SK-N-SH (cell line): ENCODE data around the gene NPAS3. TPM values are rescaled to one million over a fixed set of nuclear protein-coding genes. Genes with fewer than 3 reads are reported as not detected.

Source experiments
- CTCF ChIA-PET: fragments of 300-600, 350-600 bp; formaldehyde crosslinking; extraction: SDS; loops from one replicate; lab custom pipeline; 2021; lab: Yijun Ruan, JAX
- POLR2A ChIA-PET: fragments of 350-600 bp; sonication (Branson Sonifier 250); formaldehyde crosslinking; extraction: SDS; loops from one replicate; lab custom pipeline; 2020; ENCODE audit warnings: antibody characterized with exemption, inconsistent platforms; lab: Yijun Ruan, JAX
- DNase-seq: peaks from one replicate; pipeline ENCODE4 v3.0.0; 2012
- H2AFZ ChIP-seq: fragments of 200-600 bp; sonication (generic); 2 replicates; pipeline ENCODE4 v1.8.1; 2016; ENCODE audit warnings: antibody characterized with exemption, mild to moderate bottlenecking, low read depth
- H3F3A ChIP-seq: fragments of 200-600 bp; sonication (generic); replicated peaks from 2 replicates; pipeline ENCODE3; 2016; ENCODE audit warnings: antibody characterized with exemption, mild to moderate bottlenecking; ENCODE audit not compliant: insufficient read depth
- H3K27ac ChIP-seq, 2 experiments: fragments of 200-500 bp in 1 of 2; fragments of 200-600 bp in 1 of 2; sonication (Bioruptor generic) in 1 of 2; sonication (generic), shearing (Covaris generic) in 1 of 2; 2 replicates each; pipeline versions ENCODE4 v1.5.1 to v1.6.1; 2014 to 2016; ENCODE audit warnings: low read depth in 2 of 2, inconsistent platforms in 1 of 2, low read length in 1 of 2, mild to moderate bottlenecking in 1 of 2, mixed read lengths in 1 of 2
- H3K27me3 ChIP-seq: fragments of 200-600 bp; sonication (generic), shearing (Covaris generic); 2 replicates; pipeline ENCODE4 v1.6.1; 2016; ENCODE audit warnings: mixed run types; ENCODE audit not compliant: insufficient read depth
- H3K36me3 ChIP-seq, 2 experiments: fragments of 200-500 bp in 1 of 2; fragments of 200-600 bp in 1 of 2; sonication (Bioruptor generic) in 1 of 2; sonication (generic) in 1 of 2; replicated peaks in 1 of 2; 2 replicates each; pipeline versions ENCODE3 to v1.5.1; 2014 to 2016; ENCODE audit warnings: low read length in 1 of 2, mild to moderate bottlenecking in 1 of 2; ENCODE audit not compliant: insufficient read depth in 2 of 2, control insufficient read depth in 1 of 2
- H3K4me1 ChIP-seq, 2 experiments: fragments of 200-500 bp in 1 of 2; fragments of 200-600 bp in 1 of 2; sonication (Bioruptor generic) in 1 of 2; sonication (generic), shearing (Covaris generic) in 1 of 2; 2 replicates each; pipeline versions ENCODE4 v1.5.1 to v1.6.1; 2014 to 2016; ENCODE audit warnings: low read depth in 1 of 2, low read length in 1 of 2, mixed run types in 1 of 2; ENCODE audit not compliant: insufficient read depth in 2 of 2, control insufficient read depth in 1 of 2
- H3K4me2 ChIP-seq: fragments of 200-600 bp; sonication (generic), shearing (Covaris generic); 2 replicates; pipeline ENCODE4 v1.6.1; 2017; ENCODE audit warnings: mixed run types
- H3K4me3 ChIP-seq, 2 experiments: fragments of 200-500 bp in 1 of 2; fragments of 200-600 bp in 1 of 2; sonication (Bioruptor generic) in 1 of 2; sonication (generic), shearing (Covaris generic) in 1 of 2; 2 replicates each; pipeline versions ENCODE4 v1.5.1 to v1.8.1; 2014 to 2016; ENCODE audit warnings: low read depth in 2 of 2, inconsistent platforms in 1 of 2, low read length in 1 of 2, mild to moderate bottlenecking in 1 of 2, mixed read lengths in 1 of 2, moderate library complexity in 1 of 2
- H3K79me2 ChIP-seq: fragments of 200-600 bp; sonication (generic); 2 replicates; pipeline ENCODE4 v1.8.1; 2017; ENCODE audit warnings: mild to moderate bottlenecking; ENCODE audit not compliant: insufficient read depth
- H3K9ac ChIP-seq: fragments of 200-600 bp; sonication (generic); 2 replicates; pipeline ENCODE4 v1.6.1; 2017; ENCODE audit warnings: mixed run types
- H3K9me2 ChIP-seq: fragments of 200-600 bp; sonication (generic); 2 replicates; pipeline ENCODE4 v1.6.1; 2017; ENCODE audit warnings: mixed run types
- H3K9me3 ChIP-seq: fragments of 200-600 bp; sonication (generic); 2 replicates; pipeline ENCODE4 v1.6.1; 2017; ENCODE audit warnings: mixed run types, mild to moderate bottlenecking, moderate library complexity
- H4K20me1 ChIP-seq: fragments of 200-600 bp; sonication (generic); 2 replicates; pipeline ENCODE4 v1.6.1; 2017; ENCODE audit warnings: mild to moderate bottlenecking, mixed run types; ENCODE audit not compliant: insufficient read depth
- CHD2 ChIP-seq: fragments of 150-350 bp; IDR thresholded peaks from 2 replicates; pipeline ENCODE4 v1.6.1; 2018; ENCODE audit warnings: low read length; ENCODE audit not compliant: partially characterized antibody
- EP300 ChIP-seq, 2 experiments: IDR thresholded peaks; 2 replicates each; pipeline versions ENCODE4 v1.4.0 to v1.6.1; 2012; ENCODE audit warnings: borderline replicate concordance in 1 of 2, low read depth in 1 of 2, low read length in 1 of 2
- EZH2phosphoT487 ChIP-seq: fragments of 200-600 bp; sonication (generic); IDR thresholded peaks from 2 replicates; pipeline ENCODE4 v1.6.1; 2017; ENCODE audit warnings: low read depth, mixed run types, mild to moderate bottlenecking, antibody characterized with exemption, moderate library complexity, borderline replicate concordance
- POLR2AphosphoS5 ChIP-seq: IDR thresholded peaks from 2 replicates; pipeline ENCODE4 v1.6.1; 2012; ENCODE audit warnings: low read depth, low read length
- RAD21 ChIP-seq: IDR thresholded peaks from 2 replicates; pipeline ENCODE4 v1.6.1; 2012; ENCODE audit warnings: mild to moderate bottlenecking, low read length
- RFX5 ChIP-seq: IDR thresholded peaks from 2 replicates; pipeline ENCODE4 v1.6.1; 2012; ENCODE audit warnings: mild to moderate bottlenecking, improper control_type of control experiment, low read length
- RXRA ChIP-seq: IDR thresholded peaks from 2 replicates; pipeline ENCODE4 v1.4.0; 2012; ENCODE audit warnings: low read depth, mild to moderate bottlenecking, borderline replicate concordance
- WGBS: methylation state at CpG from one replicate; pipeline ENCODE4 v1.1.6; 2017; ENCODE audit warnings: low lambda C conversion rate; 5-methylcytosine and 5-hydroxymethylcytosine counted together
- polyA plus RNA-seq, 3 experiments: library from polyadenylated mRNA; depleted of rRNA; stranded (reverse); fragments of >200 nt; gene quantifications; 2 replicates each; pipeline ENCODE4 v1.2.3, GENCODE V29; 2012
- TF ChIP-seq, protein P1 (sequence below): fragments of 150-350 bp; IDR thresholded peaks from 2 replicates; pipeline ENCODE4 v1.6.1; 2017; ENCODE audit warnings: antibody characterized with exemption, low read length, low read depth, borderline replicate concordance
- TF ChIP-seq, protein P2 (sequence below): IDR thresholded peaks from 2 replicates; pipeline ENCODE4 v1.6.1; 2012; ENCODE audit warnings: mild to moderate bottlenecking, low read depth, low read length, moderate library complexity

The NPAS3 gene
- polyA plus RNA-seq, 1 of the 3 experiments (the other 2 are of a cell fraction) = 4.3 TPM

DNA sequence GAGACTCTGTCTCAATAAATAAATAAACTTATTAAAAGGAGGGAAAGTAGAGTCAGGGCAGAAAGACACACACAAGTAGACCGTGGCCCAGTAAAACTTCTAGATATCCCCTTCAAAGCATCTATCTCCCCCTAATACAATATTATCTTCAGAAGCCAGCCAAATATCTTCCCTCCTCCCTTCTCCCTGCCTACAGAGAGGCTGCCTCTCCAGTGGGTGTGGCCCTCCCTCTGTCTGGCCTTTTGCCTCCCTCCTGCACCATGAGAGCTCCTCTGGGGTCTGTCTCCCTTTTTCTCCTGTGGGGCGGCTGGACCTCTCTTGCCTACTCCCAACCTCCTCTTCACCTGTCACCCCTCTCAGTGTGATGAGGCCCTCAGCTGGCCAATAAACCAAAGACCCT is 873.0 kb downstream of the NPAS3 start:
- 82% methylated on average over 2 of the region's 2 CpGs for WGBS
- Histone ChIP-seq H3K79me2 (no peaks in the 10 kb centered on the region), H3F3A (no peaks in the 10 kb centered on the region), H4K20me1 (no peaks in the 10 kb centered on the region), H2AFZ (no peak overlapping the region), H3K9ac (no peak overlapping the region), H3K4me1 (no peaks in the 10 kb centered on the region; a peak in 1 of 4 replicates), H3K27ac (no peak overlapping the region), H3K9me2 (no peaks in the 10 kb centered on the region), H3K4me3 (no peak overlapping the region), H3K36me3 (no peaks in the 10 kb centered on the region), H3K9me3 (no peaks in the 10 kb centered on the region), H3K27me3 (peaks cover 5% of the 10 kb centered on the region; the same call in 1 of the 2 replicates), H3K4me2 (no peak overlapping the region)
- TF ChIP-seq EP300 (IDR thresholded peaks at IDR 0.05; ENCODE audit: borderline replicate concordance in 1 of 2, low read depth in 1 of 2, low read length in 1 of 2) (no peak), CHD2 (no peak), EZH2phosphoT487 (no peak), POLR2AphosphoS5 (no peak), RFX5 (no peak), RXRA (no peak), RAD21 (no peak)
- TF ChIP-seq, protein P1, sequence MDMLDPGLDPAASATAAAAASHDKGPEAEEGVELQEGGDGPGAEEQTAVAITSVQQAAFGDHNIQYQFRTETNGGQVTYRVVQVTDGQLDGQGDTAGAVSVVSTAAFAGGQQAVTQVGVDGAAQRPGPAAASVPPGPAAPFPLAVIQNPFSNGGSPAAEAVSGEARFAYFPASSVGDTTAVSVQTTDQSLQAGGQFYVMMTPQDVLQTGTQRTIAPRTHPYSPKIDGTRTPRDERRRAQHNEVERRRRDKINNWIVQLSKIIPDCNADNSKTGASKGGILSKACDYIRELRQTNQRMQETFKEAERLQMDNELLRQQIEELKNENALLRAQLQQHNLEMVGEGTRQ = no peak
- POLR2A ChIA-PET = no interaction called here
- CTCF ChIA-PET = interaction anchor here (2.1 kb wide), 1 partner anchor 19 kb away, joined by 6 read pairs; no protein-coding TSS in a partner anchor
- DNase-seq = no peak

DNA sequence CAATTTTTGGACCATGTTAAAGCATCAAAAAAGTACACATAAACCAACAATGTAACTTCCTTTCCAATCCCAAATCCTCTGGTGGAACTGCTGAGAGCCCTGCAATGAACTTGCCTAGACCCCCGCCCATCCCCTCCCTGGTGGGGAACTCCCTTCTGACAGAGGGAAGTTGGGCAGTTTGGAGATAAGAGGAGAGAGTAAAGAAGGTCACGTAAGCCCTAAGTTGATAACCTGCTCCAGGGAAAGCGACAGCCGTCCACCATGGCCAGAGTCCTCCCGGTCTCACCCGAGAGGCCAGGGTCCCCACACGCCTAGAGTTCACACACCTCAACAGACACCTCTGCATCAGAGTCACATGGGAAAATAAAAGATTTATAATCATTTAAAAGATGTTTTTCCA is 873.5 kb downstream of the NPAS3 start:
- Histone ChIP-seq H3K9me2 (no peaks in the 10 kb centered on the region), H3K27ac (no peak overlapping the region), H3K4me3 (no peak overlapping the region), H3K9me3 (no peaks in the 10 kb centered on the region), H3F3A (no peaks in the 10 kb centered on the region), H3K79me2 (no peaks in the 10 kb centered on the region), H3K36me3 (no peaks in the 10 kb centered on the region), H4K20me1 (no peaks in the 10 kb centered on the region), H2AFZ (no peak overlapping the region), H3K9ac (no peak overlapping the region), H3K4me1 (no peaks in the 10 kb centered on the region; a peak in 1 of 4 replicates), H3K4me2 (no peak overlapping the region), H3K27me3 (peaks cover 5% of the 10 kb centered on the region; the same call in 1 of the 2 replicates)
- TF ChIP-seq, protein P2, sequence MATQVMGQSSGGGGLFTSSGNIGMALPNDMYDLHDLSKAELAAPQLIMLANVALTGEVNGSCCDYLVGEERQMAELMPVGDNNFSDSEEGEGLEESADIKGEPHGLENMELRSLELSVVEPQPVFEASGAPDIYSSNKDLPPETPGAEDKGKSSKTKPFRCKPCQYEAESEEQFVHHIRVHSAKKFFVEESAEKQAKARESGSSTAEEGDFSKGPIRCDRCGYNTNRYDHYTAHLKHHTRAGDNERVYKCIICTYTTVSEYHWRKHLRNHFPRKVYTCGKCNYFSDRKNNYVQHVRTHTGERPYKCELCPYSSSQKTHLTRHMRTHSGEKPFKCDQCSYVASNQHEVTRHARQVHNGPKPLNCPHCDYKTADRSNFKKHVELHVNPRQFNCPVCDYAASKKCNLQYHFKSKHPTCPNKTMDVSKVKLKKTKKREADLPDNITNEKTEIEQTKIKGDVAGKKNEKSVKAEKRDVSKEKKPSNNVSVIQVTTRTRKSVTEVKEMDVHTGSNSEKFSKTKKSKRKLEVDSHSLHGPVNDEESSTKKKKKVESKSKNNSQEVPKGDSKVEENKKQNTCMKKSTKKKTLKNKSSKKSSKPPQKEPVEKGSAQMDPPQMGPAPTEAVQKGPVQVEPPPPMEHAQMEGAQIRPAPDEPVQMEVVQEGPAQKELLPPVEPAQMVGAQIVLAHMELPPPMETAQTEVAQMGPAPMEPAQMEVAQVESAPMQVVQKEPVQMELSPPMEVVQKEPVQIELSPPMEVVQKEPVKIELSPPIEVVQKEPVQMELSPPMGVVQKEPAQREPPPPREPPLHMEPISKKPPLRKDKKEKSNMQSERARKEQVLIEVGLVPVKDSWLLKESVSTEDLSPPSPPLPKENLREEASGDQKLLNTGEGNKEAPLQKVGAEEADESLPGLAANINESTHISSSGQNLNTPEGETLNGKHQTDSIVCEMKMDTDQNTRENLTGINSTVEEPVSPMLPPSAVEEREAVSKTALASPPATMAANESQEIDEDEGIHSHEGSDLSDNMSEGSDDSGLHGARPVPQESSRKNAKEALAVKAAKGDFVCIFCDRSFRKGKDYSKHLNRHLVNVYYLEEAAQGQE = no peak
- CTCF ChIA-PET = no interaction called here
- no peak for DNase-seq
- WGBS = 71% methylated on average over 7 of the region's 7 CpGs
- POLR2A ChIA-PET = no interaction called here
